ENCODE results near the gene SIPA1L3. TPM values are rescaled to one million over a fixed set of nuclear protein-coding genes. Genes with fewer than 3 reads are reported as not detected.

Gene SIPA1L3
- total RNA-seq, 1 donor from 2014 or later: 66.7 TPM

DNA sequence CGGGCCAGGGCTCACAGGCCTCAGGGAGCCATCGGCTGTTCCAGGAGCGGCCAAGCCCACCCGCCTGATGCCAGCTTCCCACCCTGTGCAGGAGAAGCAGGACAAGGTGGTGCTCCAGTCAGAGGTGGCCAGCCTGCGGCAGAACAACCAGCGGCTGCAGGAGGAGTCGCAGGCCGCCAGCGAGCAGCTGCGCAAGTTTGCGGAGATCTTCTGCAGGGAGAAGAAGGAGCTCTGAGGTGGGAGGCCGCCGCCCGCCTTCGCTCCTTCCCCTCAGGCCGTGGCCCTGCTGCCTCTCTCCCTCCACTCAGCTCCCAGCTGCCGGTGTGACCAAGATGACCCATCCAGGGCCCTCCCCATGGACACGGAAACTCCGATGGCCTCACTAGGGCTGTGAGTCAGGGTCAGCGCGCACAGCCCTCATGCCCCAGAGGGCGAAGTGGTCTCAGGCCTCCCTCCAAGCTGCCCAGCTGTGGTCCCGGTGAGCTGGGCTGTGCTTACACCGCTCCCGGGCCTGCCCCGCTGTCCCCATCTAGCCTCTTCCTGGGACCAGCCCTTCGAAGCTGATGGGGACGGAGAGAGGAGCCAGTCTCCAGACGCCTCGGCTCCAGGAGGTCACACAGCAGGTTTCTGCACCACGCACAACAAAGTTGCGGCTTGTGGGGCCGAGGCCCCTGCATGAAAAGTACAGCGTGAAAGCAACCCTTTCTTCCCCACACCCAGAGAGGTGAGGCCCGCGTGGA lies 299.2 kb downstream of the SIPA1L3 start:
- no peak overlapping the region for H3K4me3 ChIP-seq (ENCODE audit: low read depth, low read length)
- DNase-seq (ENCODE audit: low read depth): no peak
- no peak for TF ChIP-seq CTCF (conservative IDR thresholded peaks at IDR 0.05; ENCODE audit: low read depth, low read length)

- no peak for DNase-seq (ENCODE audit: low read depth)
- TF ChIP-seq CTCF (conservative IDR thresholded peaks at IDR 0.05; ENCODE audit: low read depth, low read length): no peak
- H3K4me3 ChIP-seq (ENCODE audit: low read depth, low read length): no peak overlapping the region
These were observed 299.9 kb downstream of the SIPA1L3 start for GRCh38 chr19:38206928-38207327.

- no peak for TF ChIP-seq CTCF (conservative IDR thresholded peaks at IDR 0.05; ENCODE audit: low read depth, low read length)
- H3K4me3 ChIP-seq (ENCODE audit: low read depth, low read length): no peak overlapping the region
- DNase-seq (ENCODE audit: low read depth): no peak
These were observed 300.5 kb downstream of the SIPA1L3 start for GRCh38 chr19:38207543-38207942.

- no peak for DNase-seq (ENCODE audit: low read depth)
- H3K4me3 ChIP-seq (ENCODE audit: low read depth, low read length): no peak overlapping the region
- TF ChIP-seq CTCF (conservative IDR thresholded peaks at IDR 0.05; ENCODE audit: low read depth, low read length): no peak
These were observed 301.6 kb downstream of the SIPA1L3 start for GRCh38 chr19:38208571-38208970.

DNA sequence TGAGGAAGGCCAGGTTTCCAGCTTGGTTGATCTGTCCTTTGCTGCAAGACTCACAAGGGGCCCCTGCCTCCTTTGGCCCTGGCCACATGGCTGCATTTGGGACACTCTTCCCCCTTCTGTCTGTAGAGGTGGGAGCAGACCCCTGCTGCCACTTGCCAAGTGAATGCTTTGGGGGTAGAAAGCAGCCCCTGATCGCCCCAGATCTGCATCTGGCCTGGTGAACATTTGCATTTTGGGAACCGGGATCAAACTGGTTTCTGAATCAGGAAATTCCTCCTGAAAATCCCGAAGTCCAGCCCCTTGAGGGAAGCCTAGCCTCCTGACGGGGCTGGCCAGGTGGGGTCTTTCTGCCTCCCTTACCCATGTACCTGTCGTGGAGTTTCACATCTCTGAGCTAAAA lies 302.1 kb downstream of the SIPA1L3 start:
- no peak for DNase-seq (ENCODE audit: low read depth)
- H3K4me3 ChIP-seq (ENCODE audit: low read depth, low read length): no peak overlapping the region
- TF ChIP-seq CTCF (conservative IDR thresholded peaks at IDR 0.05; ENCODE audit: low read depth, low read length): no peak

DNA sequence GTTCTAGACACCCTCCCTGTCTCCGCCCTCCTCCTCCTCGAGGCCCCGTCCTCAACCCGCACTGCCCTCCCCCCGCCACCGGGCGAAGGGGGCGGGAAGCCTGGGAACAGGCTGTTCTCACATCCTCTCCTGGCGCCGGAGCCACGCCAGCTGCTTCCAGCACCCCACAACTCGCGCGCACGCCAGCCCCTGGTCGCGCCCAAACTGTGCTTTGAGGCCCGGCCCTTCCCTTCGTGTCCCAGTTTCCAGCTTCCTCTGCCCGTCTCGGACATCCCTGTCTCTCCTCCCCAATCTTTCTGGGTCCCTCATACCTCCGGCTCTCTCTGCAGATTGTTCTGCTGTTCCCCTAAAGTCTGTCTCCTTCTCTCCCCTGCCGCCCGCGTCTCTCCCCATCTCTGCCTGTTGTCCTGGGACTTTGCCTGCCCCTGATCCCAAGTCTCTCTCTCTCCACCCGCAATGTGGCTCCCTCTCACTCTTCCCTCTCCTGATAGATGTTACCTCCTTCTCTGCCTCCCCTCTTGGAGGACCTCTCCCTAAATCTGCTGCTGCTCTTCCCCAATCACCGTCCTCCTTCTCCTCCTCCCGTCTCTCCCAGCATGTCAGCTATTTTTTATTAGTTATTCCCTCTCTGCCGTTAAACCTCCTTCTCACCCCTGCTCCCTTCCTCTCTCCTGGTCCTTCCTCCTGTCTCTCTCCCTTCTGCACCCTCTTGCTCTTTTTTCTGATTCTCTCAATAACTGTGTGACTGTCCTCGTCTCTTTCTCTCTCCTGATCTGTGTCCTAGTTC lies 302.9 kb downstream of the SIPA1L3 start:
- no peak for TF ChIP-seq CTCF (conservative IDR thresholded peaks at IDR 0.05; ENCODE audit: low read depth, low read length)
- DNase-seq (ENCODE audit: low read depth): no peak
- no peak overlapping the region for H3K4me3 ChIP-seq (ENCODE audit: low read depth, low read length)

Data from epithelial cell of proximal tubule (primary cell).